Upper lobe of left lung (tissue), 6 donors: ENCODE measurements around the gene POFUT1. TPM values are rescaled to one million over a fixed set of nuclear protein-coding genes. Genes with fewer than 3 reads are reported as not detected.

ENCODE experiments used
- ATAC-seq, 2 donors: fragments of 200-7000 bp; cut with Tn5 transposase; one replicate each; pipeline ENCODE4 v1.9.1; 2022; ENCODE audit warnings: mild to moderate bottlenecking in 2 of 2, moderate library complexity in 2 of 2; ENCODE audit not compliant: low FRiP score in 2 of 2
- DNase-seq, 2 donors: peaks; one replicate each; pipeline ENCODE4 v3.0.0-alpha.2; 2019 to 2020
- H3K27ac ChIP-seq, 4 donors: fragments of 200-600 bp; sonication (generic); one replicate each; pipeline ENCODE4 v1.5.1; 2016 to 2019
- H3K27me3 ChIP-seq, 4 donors: fragments of 200-600 bp; sonication (generic); one replicate each; pipeline ENCODE4 v1.5.1; 2017 to 2019
- H3K36me3 ChIP-seq, 4 donors: fragments of 200-600 bp; sonication (generic); one replicate each; pipeline ENCODE4 v1.5.1; 2016 to 2019
- H3K4me1 ChIP-seq, 4 donors: fragments of 200-600 bp; sonication (generic); one replicate each; pipeline ENCODE4 v1.5.1; 2018 to 2019
- H3K4me3 ChIP-seq, 4 donors: fragments of 200-600 bp; sonication (generic); one replicate each; pipeline ENCODE4 v1.5.1; 2017 to 2019; ENCODE audit warnings: mild to moderate bottlenecking in 2 of 4, moderate library complexity in 1 of 4
- H3K9me3 ChIP-seq, 4 donors: fragments of 200-600 bp; sonication (generic); one replicate each; pipeline ENCODE4 v1.5.1; 2018 to 2019
- EP300 ChIP-seq, 4 donors: sonication (generic); formaldehyde crosslinking; IDR thresholded peaks; one replicate each; pipeline ENCODE4 v1.5.1; 2017; ENCODE audit warnings: antibody characterized with exemption in 4 of 4, control low read depth in 2 of 4
- POLR2A ChIP-seq, 4 donors: fragments of 450-650 bp; IDR thresholded peaks; one replicate each; pipeline ENCODE4 v1.5.1; 2016 to 2017; ENCODE audit warnings: antibody characterized with exemption in 4 of 4, mild to moderate bottlenecking in 2 of 4
- POLR2AphosphoS5 ChIP-seq, 2 donors: sonication (generic); formaldehyde crosslinking; IDR thresholded peaks; one replicate each; pipeline ENCODE4 v1.5.1; 2017; ENCODE audit warnings: antibody characterized with exemption in 2 of 2
- WGBS, 2 donors: methylation state at CpG; one replicate each; pipeline ENCODE4 v1.1.5; 2017 to 2018; 5-methylcytosine and 5-hydroxymethylcytosine counted together
- total RNA-seq, 6 donors: library from RNA; depleted of rRNA in 4 of 6; stranded (reverse); fragments of >200 nt in 4 of 6; gene quantifications; one replicate each; pipeline versions ENCODE4 v1.1.0 to v1.2.1, GENCODE V29; 2016 to 2021
- TF ChIP-seq, protein P1 (sequence below), 6 experiments: fragments of 450-650 bp in 4 of 6; fragments of 200-600 bp in 2 of 6; sonication (generic) in 2 of 6; IDR thresholded peaks; one replicate each; pipeline ENCODE4 v1.5.1; 2016 to 2019; ENCODE audit warnings: antibody characterized with exemption in 6 of 6
- donor health status: DM: no; HTN: no; CAD: no; lungs with moderate emphysema.
- donor health status: DM: no; HTN: yes; CAD: no; lungs with severe emphysema.

Gene POFUT1
- total RNA-seq, 6 donors from 2014 or later: 12.6 to 31.5 (median 26.5) TPM

DNA sequence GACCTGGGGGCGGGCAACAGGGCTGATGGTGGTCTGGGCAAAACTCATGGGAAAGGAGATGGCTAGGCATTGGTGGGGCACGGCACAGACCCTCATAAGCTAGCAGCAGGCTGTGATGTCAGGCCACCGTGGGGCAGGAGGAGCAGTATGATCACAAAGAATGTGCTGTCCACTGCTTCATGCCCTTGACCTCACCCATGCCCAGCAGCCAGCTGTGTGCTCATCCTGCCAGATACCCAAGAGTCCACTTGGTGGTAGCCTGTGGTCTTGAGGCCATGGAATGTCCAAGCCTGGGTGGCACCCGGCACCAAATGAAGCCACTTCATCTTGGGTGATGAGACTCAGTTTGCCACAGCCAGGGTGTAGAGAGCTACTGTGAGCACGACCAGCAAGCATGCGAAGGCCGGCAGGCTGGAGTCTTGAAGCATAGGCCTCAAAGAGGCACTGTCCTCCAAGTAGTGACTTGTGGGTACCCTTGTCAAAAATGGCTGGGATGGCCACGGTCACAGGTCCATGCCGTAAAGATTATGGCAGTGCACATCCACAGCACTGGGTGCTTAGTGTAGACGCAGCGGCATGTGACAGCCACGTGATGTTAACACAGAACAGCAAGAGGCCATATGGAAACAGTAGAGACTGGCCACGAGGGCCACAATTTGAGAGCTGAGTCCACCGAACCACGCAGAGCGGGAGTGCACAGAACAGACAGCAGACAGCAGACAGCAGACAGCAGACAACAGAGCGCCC is 19.1 kb upstream of the POFUT1 start:
- no peak for DNase-seq
- WGBS, 2 donors: 98% methylated on average over 15 to 17 of the region's 17 CpGs
- ATAC-seq: no peak
- no peaks in the 10 kb centered on the region for H3K36me3 ChIP-seq
- H3K27ac ChIP-seq: peak overlapping the region in 1 of 4 donors; percentile 88
- no peaks in the 10 kb centered on the region for H3K9me3 ChIP-seq
- no peaks in the 10 kb centered on the region for H3K27me3 ChIP-seq
- TF ChIP-seq EP300 (IDR thresholded peaks at IDR 0.05): no peak
- TF ChIP-seq POLR2A (IDR thresholded peaks at IDR 0.05): no peak
- TF ChIP-seq, protein P1, sequence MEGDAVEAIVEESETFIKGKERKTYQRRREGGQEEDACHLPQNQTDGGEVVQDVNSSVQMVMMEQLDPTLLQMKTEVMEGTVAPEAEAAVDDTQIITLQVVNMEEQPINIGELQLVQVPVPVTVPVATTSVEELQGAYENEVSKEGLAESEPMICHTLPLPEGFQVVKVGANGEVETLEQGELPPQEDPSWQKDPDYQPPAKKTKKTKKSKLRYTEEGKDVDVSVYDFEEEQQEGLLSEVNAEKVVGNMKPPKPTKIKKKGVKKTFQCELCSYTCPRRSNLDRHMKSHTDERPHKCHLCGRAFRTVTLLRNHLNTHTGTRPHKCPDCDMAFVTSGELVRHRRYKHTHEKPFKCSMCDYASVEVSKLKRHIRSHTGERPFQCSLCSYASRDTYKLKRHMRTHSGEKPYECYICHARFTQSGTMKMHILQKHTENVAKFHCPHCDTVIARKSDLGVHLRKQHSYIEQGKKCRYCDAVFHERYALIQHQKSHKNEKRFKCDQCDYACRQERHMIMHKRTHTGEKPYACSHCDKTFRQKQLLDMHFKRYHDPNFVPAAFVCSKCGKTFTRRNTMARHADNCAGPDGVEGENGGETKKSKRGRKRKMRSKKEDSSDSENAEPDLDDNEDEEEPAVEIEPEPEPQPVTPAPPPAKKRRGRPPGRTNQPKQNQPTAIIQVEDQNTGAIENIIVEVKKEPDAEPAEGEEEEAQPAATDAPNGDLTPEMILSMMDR (IDR thresholded peaks at IDR 0.05): no peak
- TF ChIP-seq POLR2AphosphoS5 (IDR thresholded peaks at IDR 0.05): no peak
- H3K4me3 ChIP-seq: no peak overlapping the region
- H3K4me1 ChIP-seq: peaks cover 22 to 53% (median 35%) of the 10 kb centered on the region in 4 donors

DNA sequence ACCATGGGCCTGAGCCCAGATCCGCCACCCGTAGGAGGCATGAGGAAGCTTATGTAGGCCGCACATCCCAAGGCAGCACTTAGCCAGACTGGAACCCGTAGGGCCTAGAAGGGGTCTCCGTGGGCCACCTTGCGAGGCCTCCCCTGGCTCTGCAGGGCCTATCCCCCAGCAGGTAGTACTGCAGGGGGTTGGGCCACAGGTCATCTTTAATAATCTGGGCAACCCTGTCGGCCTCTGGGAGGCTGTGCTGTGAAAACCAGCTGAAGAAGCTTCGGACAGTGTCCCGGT is 18.6 kb upstream of the POFUT1 start:
- peaks cover 22 to 58% (median 38%) of the 10 kb centered on the region in 4 donors for H3K4me1 ChIP-seq
- H3K4me3 ChIP-seq: peak overlapping the region in 2 of 4 donors; percentile 63 to 77
- 88% methylated on average over 9 of the region's 9 CpGs; no CpG with 5 or more reads in 1 of the 2 donors for WGBS, 2 donors
- H3K36me3 ChIP-seq: no peaks in the 10 kb centered on the region
- H3K9me3 ChIP-seq: no peaks in the 10 kb centered on the region
- no peak for ATAC-seq
- no peaks in the 10 kb centered on the region for H3K27me3 ChIP-seq
- TF ChIP-seq POLR2A (IDR thresholded peaks at IDR 0.05) (no peak), EP300 (IDR thresholded peaks at IDR 0.05) (no peak), POLR2AphosphoS5 (IDR thresholded peaks at IDR 0.05) (no peak)
- TF ChIP-seq, protein P1 (IDR thresholded peaks at IDR 0.05): no peak
- H3K27ac ChIP-seq: peak overlapping the region in 2 of 4 donors; percentile 81 to 88
- DNase-seq: no peak

DNA sequence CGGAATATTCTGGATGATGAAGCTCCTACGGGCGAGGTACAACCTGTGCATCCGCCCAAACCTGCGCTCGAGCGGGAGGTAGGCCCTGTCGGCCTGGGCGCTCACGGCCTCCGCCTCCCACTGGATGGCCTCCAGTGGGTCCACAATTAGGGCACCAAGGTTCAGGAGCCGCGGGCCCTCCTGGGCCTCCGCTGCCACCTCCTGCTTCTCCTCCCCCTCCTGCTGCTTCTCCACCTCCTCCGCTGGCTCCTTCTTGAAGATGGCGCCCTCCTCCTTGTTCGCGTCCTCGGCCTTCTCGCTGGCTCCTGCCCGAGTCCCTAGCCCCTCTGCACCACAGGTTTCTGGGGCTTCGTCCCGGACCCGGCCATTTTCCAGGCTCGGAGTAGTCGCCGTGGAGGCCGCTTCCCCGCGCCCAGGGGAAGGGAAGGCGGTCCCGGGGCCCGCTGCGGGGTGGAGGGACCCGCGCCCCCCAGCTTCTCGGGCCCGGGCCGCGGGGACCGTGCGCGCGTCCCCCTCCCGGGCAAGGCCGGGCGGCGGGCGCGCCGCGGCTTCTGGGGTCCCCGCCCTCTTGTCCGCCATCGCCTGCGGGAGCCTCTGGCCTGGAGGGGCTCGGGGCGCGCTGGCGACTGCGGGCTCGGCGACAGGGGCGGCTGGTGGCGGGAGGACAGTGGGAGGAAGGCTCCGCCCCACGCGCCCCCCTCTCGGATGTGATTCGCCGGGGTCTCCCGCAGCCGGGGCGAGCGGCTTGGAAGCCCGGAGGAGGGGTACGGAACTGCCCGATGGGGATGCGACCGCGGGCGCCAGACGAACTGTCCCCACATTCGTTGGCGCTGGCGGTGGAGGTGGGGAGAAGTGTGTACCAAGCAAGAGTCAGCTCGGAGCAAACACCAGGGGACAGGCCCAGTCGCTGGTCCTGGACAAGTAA is 17.7 kb upstream of the POFUT1 start:
- Histone ChIP-seq H3K4me1 (peaks cover 22 to 60% (median 39%) of the 10 kb centered on the region in 4 donors), H3K27me3 (no peaks in the 10 kb centered on the region), H3K36me3 (peaks cover 0 to 4% (median under 1%) of the 10 kb centered on the region in 4 donors), H3K4me3 (peak overlapping the region; percentile 61 to 77 (median 65)), H3K27ac (peak overlapping the region; percentile 55 to 88 (median 84)), H3K9me3 (no peaks in the 10 kb centered on the region)
- ATAC-seq (peak; percentile 9 to 58), DNase-seq (peak; percentile 43 to 89)
- TF ChIP-seq, protein P1 (IDR thresholded peaks at IDR 0.05): peak in 2 of 6 experiments; percentile 7 to 9
- TF ChIP-seq POLR2A (IDR thresholded peaks at IDR 0.05): no peak
- no peak for TF ChIP-seq EP300 (IDR thresholded peaks at IDR 0.05)
- TF ChIP-seq POLR2AphosphoS5 (IDR thresholded peaks at IDR 0.05): peak in 1 of 2 donors; percentile 13
- WGBS, 2 donors: 0 to 13% methylated on average over 34 to 41 of the region's 88 CpGs

DNA sequence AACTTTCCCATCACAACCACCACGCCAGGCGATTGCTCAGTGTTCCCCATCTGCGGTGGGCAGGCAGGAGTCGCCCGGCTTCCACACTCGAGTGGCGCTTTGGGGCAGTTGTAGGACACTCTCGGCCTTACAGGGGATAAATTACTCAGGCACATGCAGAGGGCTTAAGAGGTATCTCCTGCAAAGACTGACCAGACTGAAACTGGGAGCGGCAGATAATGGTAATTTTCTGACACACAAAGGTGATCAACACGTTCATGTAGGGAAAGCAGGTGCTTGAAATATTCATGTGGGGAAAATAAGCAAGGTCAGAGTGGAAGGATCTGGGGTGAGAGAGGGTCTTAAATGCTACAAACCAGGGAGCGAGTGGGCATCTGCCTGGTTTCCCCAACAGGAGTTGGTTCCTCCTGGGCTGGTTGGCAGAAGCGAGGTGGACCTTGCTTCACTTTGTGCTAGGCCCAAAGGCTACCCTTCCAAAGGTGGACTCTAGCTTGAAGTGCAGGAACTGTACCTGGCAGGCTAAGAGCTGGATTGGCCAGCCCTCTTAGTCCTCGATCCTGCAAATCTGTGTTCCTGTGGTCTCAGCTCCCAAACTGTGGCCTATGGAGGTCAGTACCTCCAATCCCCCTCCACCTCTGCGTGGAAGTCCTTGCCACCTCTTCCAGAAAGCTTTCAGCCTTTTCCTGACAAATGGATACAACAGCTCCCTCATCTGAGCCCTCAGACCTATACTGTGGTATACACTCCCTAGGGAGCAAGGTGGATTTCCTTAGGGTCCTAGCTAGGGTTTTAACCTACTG is 16.9 kb upstream of the POFUT1 start:
- WGBS, 2 donors: 42 to 48% methylated on average over 12 to 14 of the region's 14 CpGs
- ATAC-seq: no peak
- DNase-seq: no peak
- Histone ChIP-seq H3K36me3 (peaks cover 3 to 13% (median 7%) of the 10 kb centered on the region in 4 donors), H3K9me3 (no peaks in the 10 kb centered on the region), H3K4me1 (peaks cover 22 to 68% (median 39%) of the 10 kb centered on the region in 4 donors), H3K27ac (peak overlapping the region; percentile 55 to 88 (median 84)), H3K27me3 (no peaks in the 10 kb centered on the region), H3K4me3 (peak overlapping the region in 3 of 4 donors; percentile 61 to 77 (median 63))
- TF ChIP-seq EP300 (IDR thresholded peaks at IDR 0.05) (no peak), POLR2AphosphoS5 (IDR thresholded peaks at IDR 0.05) (no peak), POLR2A (IDR thresholded peaks at IDR 0.05) (no peak)
- TF ChIP-seq, protein P1 (IDR thresholded peaks at IDR 0.05): no peak
